Stimulated activated memory B cell treated with anti-CD40 and anti-IgM and Interleukin-4, amounts not matched to agents 10 μg/mL and 1 μg/mL and 100 μg/mL, for 72 hours (primary cell): ENCODE results near the gene SMG6.
"Not testable (repeated sequence)": the region's sequence is repeated elsewhere in the genome, so short reads cannot be mapped to it uniquely, and the experiment has no call there.

Experiments used
- ATAC-seq: fragments of 150-1000 bp; cut with Tn5 transposase; 2 replicates; pipeline ENCODE4 v1.10.0; 2021
- H3K27ac Mint-ChIP-seq: one replicate; pipeline ENCODE4 v1.8.0; 2022; ENCODE audit warnings: mild to moderate bottlenecking, mixed read lengths
- H3K27me3 Mint-ChIP-seq: one replicate; pipeline ENCODE4 v1.8.0; 2022; ENCODE audit warnings: mixed read lengths
- H3K36me3 Mint-ChIP-seq: one replicate; pipeline ENCODE4 v1.8.0; 2022; ENCODE audit warnings: mixed read lengths
- H3K4me1 Mint-ChIP-seq: one replicate; pipeline ENCODE4 v1.8.0; 2022; ENCODE audit warnings: mixed read lengths
- H3K4me3 Mint-ChIP-seq: one replicate; pipeline ENCODE4 v1.8.0; 2022; ENCODE audit warnings: mild to moderate bottlenecking, moderate library complexity, mixed read lengths
- H3K9me3 Mint-ChIP-seq: one replicate; pipeline ENCODE4 v1.8.0; 2022; ENCODE audit warnings: mixed read lengths

Gene SMG6

DNA sequence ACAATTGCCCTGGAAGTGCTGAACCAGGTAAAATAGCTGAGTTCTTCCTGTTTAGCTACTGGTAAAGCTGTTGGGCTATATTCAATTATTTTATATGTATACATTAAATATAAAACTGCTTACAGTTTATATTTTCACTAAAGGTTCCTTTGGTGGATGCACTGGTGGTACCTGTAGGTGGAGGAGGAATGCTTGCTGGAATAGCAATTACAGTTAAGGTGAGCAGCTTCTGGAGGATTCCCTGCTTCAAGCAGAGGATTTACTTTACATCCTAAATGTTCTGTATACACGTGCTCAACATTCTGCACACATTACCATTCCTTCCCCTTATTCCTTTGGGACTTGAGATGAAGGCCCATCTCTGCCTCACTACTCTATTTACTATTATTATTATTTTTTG lies 17.8 kb upstream of the SMG6 start:
- H3K27me3 Mint-ChIP-seq: no peaks in the 10 kb centered on the region

DNA sequence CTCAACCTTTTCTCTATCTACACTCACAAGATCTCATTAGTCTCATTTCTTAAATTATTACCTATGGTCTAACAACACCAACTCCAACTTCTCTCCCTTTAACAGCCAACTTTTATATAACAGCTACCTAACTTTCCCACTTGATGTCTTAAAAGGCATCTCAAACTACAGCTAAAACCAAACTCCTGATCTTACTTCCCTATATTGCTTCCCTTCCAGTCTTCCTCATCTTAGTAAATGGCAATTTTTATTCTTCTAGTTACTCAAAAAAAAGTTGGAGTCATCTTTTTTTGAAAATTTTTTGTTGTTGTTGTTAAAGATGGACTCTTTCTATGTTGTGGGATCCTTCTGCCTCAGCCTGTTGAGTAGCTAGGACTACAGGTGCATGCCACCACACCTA lies 15.5 kb upstream of the SMG6 start:
- Mint-ChIP-seq H3K9me3 (no peaks in the 10 kb centered on the region), H3K27ac (no peak overlapping the region), H3K4me3 (no peak overlapping the region), H3K36me3 (peaks cover 37% of the 10 kb centered on the region), H3K27me3 (no peaks in the 10 kb centered on the region), H3K4me1 (peaks cover 8% of the 10 kb centered on the region)
- ATAC-seq: no peak

More for the DNA sequence above, 17.8 kb upstream of the SMG6 start:
- Mint-ChIP-seq H3K4me1 (peaks cover 8% of the 10 kb centered on the region), H3K27ac (no peak overlapping the region), H3K4me3 (no peak overlapping the region), H3K36me3 (peaks cover 54% of the 10 kb centered on the region), H3K9me3 (no peaks in the 10 kb centered on the region)
- no peak for ATAC-seq

DNA sequence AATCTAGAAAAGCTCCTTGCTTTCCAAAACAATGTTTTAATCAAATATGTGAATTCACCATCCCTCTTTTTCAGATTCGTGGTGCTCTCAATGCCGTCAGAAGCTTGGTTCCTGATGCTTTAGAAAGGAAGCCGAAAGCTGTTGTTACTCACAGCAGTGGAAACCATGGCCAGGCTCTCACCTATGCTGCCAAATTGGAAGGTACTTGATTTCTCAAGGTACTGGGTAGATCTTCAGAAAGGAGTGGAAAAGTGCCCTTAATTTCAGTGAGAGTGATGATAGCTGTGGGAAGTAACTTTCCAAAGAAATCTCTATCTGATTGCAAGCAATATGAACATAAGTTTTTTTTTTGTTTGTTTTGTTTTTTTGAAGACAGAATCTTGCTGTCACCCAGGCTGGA lies 14.2 kb upstream of the SMG6 start:
- H3K9me3 Mint-ChIP-seq: no peaks in the 10 kb centered on the region
- peaks cover 8% of the 10 kb centered on the region for H3K4me1 Mint-ChIP-seq
- no peak overlapping the region for H3K27ac Mint-ChIP-seq
- H3K4me3 Mint-ChIP-seq: no peak overlapping the region
- no peaks in the 10 kb centered on the region for H3K27me3 Mint-ChIP-seq
- no peak for ATAC-seq
- H3K36me3 Mint-ChIP-seq: peaks cover 24% of the 10 kb centered on the region

- not testable (repeated sequence) for H3K27me3 Mint-ChIP-seq, H3K4me3 Mint-ChIP-seq, H3K4me1 Mint-ChIP-seq, H3K9me3 Mint-ChIP-seq, ATAC-seq, H3K27ac Mint-ChIP-seq
- peaks cover 16% of the 10 kb centered on the region for H3K36me3 Mint-ChIP-seq
These were observed 13.3 kb upstream of the SMG6 start for GRCh38 chr17:2316916-2317205.

GRCh38 chr17:2312736-2313135 lies 9.2 kb upstream of the SMG6 start:
- Mint-ChIP-seq H3K4me1 (peaks cover 7% of the 10 kb centered on the region), H3K27ac (no peak overlapping the region), H3K4me3 (no peak overlapping the region), H3K9me3 (no peaks in the 10 kb centered on the region), H3K36me3 (no peaks in the 10 kb centered on the region), H3K27me3 (no peaks in the 10 kb centered on the region)
- ATAC-seq: no peak

GRCh38 chr17:2309338-2310154 lies 6.0 kb upstream of the SMG6 start:
- no peak overlapping the region for H3K27ac Mint-ChIP-seq
- no peaks in the 10 kb centered on the region for H3K36me3 Mint-ChIP-seq
- ATAC-seq: no peak
- no peaks in the 10 kb centered on the region for H3K9me3 Mint-ChIP-seq
- H3K4me1 Mint-ChIP-seq: peaks cover 22% of the 10 kb centered on the region
- H3K27me3 Mint-ChIP-seq: no peaks in the 10 kb centered on the region
- H3K4me3 Mint-ChIP-seq: no peak overlapping the region

- Mint-ChIP-seq H3K36me3 (peaks cover 15% of the 10 kb centered on the region), H3K27me3 (no peaks in the 10 kb centered on the region), H3K4me3 (peak overlapping the region; percentile 68), H3K9me3 (no peaks in the 10 kb centered on the region), H3K4me1 (peaks cover 53% of the 10 kb centered on the region), H3K27ac (no peak overlapping the region)
- no peak for ATAC-seq
These were observed 1.3 kb upstream of the SMG6 start for GRCh38 chr17:2304931-2305330.

DNA sequence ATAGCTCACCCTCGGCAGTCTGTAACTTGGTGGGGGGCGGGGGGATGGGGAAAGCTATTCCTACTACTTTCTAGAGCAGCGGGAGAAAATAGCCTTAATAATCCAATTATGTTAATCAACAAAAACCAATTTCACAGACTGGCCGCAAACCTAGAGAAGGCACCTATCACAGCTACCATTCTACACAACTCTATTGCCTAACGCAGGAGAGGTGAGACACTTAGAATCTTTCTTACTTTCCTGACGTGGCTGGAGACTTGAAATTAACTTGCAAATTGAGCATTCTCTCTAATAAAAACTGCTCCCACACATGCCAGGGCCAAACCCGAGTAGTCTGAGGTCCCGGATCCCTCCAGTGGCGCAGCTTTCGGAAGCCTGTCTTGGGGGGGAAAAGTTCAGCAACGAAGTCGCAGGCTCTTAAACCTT lies 794 bp downstream of the SMG6 start:
- no peaks in the 10 kb centered on the region for H3K27me3 Mint-ChIP-seq
- peaks cover 49% of the 10 kb centered on the region for H3K4me1 Mint-ChIP-seq
- peak overlapping the region; percentile 85 for H3K4me3 Mint-ChIP-seq
- ATAC-seq: no peak
- H3K36me3 Mint-ChIP-seq: peaks cover 22% of the 10 kb centered on the region
- no peaks in the 10 kb centered on the region for H3K9me3 Mint-ChIP-seq
- peak overlapping the region; percentile 74 for H3K27ac Mint-ChIP-seq

DNA sequence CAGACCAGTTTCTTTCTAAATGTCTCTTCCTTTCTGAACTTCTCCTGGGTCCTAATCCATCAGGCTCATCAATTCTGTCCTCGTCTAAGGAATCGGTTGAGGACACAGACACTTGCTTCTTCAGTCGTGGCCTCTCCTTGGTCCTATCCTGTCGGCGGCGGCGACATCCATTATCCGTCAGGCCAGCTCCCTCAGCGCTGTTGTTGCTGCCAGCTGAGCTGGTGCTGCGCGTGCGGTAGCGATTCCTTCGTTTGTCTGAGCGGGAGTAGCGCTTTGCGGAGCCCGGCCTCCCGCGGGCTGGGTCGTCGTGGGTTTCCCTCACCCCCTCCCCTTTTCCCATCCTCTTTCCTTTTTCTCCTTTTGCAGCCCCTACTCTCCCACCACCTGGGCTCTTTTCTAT lies 3.8 kb downstream of the SMG6 start:
- no peak for ATAC-seq
- peaks cover 56% of the 10 kb centered on the region for H3K4me1 Mint-ChIP-seq
- no peak overlapping the region for H3K27ac Mint-ChIP-seq
- H3K4me3 Mint-ChIP-seq: no peak overlapping the region
- peaks cover 47% of the 10 kb centered on the region for H3K36me3 Mint-ChIP-seq
- no peaks in the 10 kb centered on the region for H3K9me3 Mint-ChIP-seq
- no peaks in the 10 kb centered on the region for H3K27me3 Mint-ChIP-seq

GRCh38 chr17:2299136-2299535 lies 4.4 kb downstream of the SMG6 start:
- H3K27ac Mint-ChIP-seq: no peak overlapping the region
- ATAC-seq: no peak
- H3K9me3 Mint-ChIP-seq: no peaks in the 10 kb centered on the region
- peaks cover 54% of the 10 kb centered on the region for H3K4me1 Mint-ChIP-seq
- peaks cover 53% of the 10 kb centered on the region for H3K36me3 Mint-ChIP-seq
- no peak overlapping the region for H3K4me3 Mint-ChIP-seq
- H3K27me3 Mint-ChIP-seq: no peaks in the 10 kb centered on the region

DNA sequence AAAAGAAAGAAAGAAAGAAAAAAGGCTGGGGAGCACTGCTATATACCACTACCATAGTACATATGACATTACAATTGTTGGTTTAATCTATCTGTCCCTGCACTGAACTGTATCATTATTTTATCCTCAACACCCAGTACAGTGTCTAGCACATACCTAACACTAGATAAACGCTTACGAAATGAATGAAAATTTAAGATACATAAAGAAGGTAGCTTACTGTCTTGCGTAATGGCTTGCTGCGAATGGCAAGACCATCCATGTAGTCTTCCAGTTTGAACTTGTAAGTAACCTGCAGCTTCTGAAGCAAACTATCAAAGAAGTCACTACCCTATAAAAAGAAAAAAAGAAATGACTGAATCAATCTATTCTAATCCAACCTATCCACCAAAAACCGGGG lies 6.6 kb downstream of the SMG6 start:
- Mint-ChIP-seq H3K9me3 (no peaks in the 10 kb centered on the region), H3K27ac (no peak overlapping the region), H3K27me3 (no peaks in the 10 kb centered on the region), H3K4me3 (no peak overlapping the region), H3K4me1 (peaks cover 44% of the 10 kb centered on the region), H3K36me3 (peaks cover 68% of the 10 kb centered on the region)
- no peak for ATAC-seq

DNA sequence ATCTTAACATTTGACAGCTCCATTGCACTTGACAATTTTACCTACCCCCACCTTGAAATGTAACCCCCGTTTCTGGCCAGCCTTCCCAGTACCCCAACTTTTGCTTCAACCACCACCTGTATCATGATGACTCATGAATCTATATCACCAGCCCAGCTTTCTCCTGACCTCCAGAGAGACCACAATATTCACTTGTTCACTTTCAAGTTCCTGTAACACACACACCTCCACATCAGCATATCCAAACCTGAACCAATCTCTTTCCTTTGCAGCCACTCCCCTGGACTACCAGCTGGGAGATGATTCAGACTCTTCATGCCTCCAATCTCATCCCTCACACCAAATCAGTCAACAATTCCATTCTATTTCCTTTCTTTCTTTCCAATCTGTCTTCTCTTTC lies 8.0 kb downstream of the SMG6 start:
- ATAC-seq: no peak
- H3K27me3 Mint-ChIP-seq: no peaks in the 10 kb centered on the region

GRCh38 chr17:2292100-2292499 lies 11.5 kb downstream of the SMG6 start:
- peaks cover 79% of the 10 kb centered on the region for H3K36me3 Mint-ChIP-seq
- no peak for ATAC-seq
- H3K27me3 Mint-ChIP-seq: no peaks in the 10 kb centered on the region
- peaks cover 2% of the 10 kb centered on the region for H3K9me3 Mint-ChIP-seq
- peaks cover 25% of the 10 kb centered on the region for H3K4me1 Mint-ChIP-seq
- no peak overlapping the region for H3K4me3 Mint-ChIP-seq
- no peak overlapping the region for H3K27ac Mint-ChIP-seq

More for the DNA sequence above, 8.0 kb downstream of the SMG6 start:
- Mint-ChIP-seq H3K27ac (peak overlapping the region; percentile 18), H3K9me3 (peaks cover 2% of the 10 kb centered on the region), H3K4me1 (peaks cover 32% of the 10 kb centered on the region), H3K4me3 (no peak overlapping the region), H3K36me3 (peaks cover 74% of the 10 kb centered on the region)

GRCh38 chr17:2289878-2290478 lies 13.6 kb downstream of the SMG6 start:
- no peak for ATAC-seq
- Mint-ChIP-seq H3K4me1 (peaks cover 11% of the 10 kb centered on the region), H3K9me3 (peaks cover 2% of the 10 kb centered on the region), H3K27me3 (no peaks in the 10 kb centered on the region), H3K36me3 (peaks cover 73% of the 10 kb centered on the region), H3K4me3 (no peak overlapping the region), H3K27ac (peak overlapping the region; percentile 67)

DNA sequence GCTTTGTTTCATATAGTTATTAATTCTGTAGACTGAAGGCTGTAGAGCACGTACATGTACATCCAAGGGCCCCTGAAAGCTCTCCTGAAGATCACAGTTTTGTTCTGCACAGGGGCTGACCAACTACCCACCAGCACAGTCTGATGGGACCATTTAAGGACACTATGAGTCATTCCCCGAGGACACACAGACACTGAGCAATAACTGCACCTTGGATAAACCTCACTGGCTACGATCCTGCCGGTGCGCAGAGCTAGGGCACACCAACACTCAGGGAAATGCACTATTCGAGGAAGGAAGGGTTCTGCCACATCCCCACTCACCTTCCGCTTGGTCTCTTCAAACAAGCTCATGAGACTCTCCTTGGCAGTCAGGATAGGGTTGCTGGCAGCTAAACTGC lies 20.3 kb downstream of the SMG6 start:
- Mint-ChIP-seq H3K9me3 (no peaks in the 10 kb centered on the region), H3K4me3 (no peak overlapping the region), H3K36me3 (peaks cover 68% of the 10 kb centered on the region), H3K4me1 (peaks cover 4% of the 10 kb centered on the region), H3K27me3 (no peaks in the 10 kb centered on the region), H3K27ac (no peak overlapping the region)
- ATAC-seq: no peak

DNA sequence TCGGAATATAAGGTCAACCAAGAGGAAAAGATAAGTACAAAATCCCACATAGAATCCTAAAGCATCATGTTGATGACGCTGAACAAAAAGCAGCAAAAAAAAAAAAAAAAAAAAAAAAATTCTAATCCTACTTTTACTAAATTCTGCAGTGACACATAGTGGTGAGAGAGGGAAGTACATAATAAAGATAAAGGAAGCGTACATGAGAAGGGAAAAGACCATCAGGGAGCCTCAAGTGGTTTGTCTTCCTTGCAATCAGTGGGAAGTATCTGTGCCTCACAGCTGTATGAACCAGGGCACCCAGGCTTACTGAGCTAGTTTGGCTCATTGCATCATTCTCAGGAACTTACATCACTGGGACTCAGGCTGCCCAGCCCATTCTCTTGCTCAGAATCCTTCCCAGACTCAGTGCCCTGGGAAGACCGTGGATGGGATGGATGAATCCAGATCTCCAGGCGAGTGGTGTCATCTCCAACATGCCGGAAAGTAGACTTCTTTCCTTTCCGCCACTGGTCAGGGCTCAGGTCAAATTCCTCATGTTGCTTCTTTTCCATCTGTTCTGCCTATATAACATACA lies 21.2 kb downstream of the SMG6 start:
- H3K4me3 Mint-ChIP-seq: no peak overlapping the region
- H3K4me1 Mint-ChIP-seq: peaks cover 4% of the 10 kb centered on the region
- peaks cover 59% of the 10 kb centered on the region for H3K36me3 Mint-ChIP-seq
- no peaks in the 10 kb centered on the region for H3K27me3 Mint-ChIP-seq
- ATAC-seq: no peak
- H3K27ac Mint-ChIP-seq: no peak overlapping the region
- H3K9me3 Mint-ChIP-seq: no peaks in the 10 kb centered on the region
